Transverse colon (tissue), 3 donors: Measurements from ENCODE around the gene SLFN14.

ENCODE experiments used
- CTCF ChIP-seq, 5 experiments: fragments of 200-600 bp in 3 of 5; fragments of 450-650 bp in 2 of 5; sonication (generic) in 3 of 5; IDR thresholded peaks; 1 replicate in 2 of 5; 2 replicates in 3 of 5; pipeline ENCODE4 v1.5.1; 2016 to 2017; ENCODE audit warnings: antibody characterized with exemption in 5 of 5, inconsistent platforms in 3 of 5, mild to moderate bottlenecking in 2 of 5, moderate library complexity in 1 of 5
- EP300 ChIP-seq: sonication (generic); formaldehyde crosslinking; IDR thresholded peaks from one replicate; pipeline ENCODE4 v1.6.1; 2017; ENCODE audit warnings: antibody characterized with exemption, low read depth

DNA sequence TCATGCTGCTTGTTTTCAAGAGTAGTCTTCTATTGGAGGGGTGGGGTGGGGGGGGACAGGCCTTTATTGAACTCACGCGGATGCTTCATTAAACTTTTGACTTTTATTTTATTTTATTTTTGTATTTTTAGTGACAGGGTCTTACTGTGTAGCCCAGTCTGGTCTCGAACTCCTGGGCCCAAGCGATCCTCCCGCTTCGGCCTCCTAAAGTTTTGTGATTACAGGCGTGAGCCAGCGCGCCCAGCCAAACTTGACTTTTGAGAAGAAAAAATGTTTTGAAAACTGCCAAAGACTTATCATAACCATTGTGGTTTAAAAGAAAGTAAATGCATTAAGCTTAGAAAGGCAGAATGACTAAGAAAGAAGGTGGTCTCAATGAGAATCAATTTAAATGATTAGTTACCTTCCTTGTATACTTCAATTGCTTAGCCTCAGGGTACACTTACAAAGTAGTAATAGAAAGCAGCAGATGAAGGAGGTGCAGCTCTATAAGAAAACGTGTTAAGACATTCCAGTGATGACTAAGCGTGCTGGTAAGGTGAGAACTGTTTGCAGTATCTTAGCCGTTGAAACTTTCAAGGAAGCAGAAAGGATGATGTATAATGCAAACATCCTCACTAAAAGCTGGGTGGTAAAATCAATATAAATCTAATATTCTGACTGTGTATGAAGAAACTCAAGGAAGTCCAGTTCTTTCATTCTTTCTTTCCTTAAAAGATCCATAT, 27.7 kb upstream of the SLFN14 start:
- TF ChIP-seq CTCF (IDR thresholded peaks at IDR 0.05) (no peak), EP300 (no peak)
